ENCODE measurements around the gene MFSD11.

MFSD11 gene

GRCh38 chr17:76791053-76791980 lies 53.4 kb downstream of the MFSD11 start:
- TF ChIP-seq, protein P1, sequence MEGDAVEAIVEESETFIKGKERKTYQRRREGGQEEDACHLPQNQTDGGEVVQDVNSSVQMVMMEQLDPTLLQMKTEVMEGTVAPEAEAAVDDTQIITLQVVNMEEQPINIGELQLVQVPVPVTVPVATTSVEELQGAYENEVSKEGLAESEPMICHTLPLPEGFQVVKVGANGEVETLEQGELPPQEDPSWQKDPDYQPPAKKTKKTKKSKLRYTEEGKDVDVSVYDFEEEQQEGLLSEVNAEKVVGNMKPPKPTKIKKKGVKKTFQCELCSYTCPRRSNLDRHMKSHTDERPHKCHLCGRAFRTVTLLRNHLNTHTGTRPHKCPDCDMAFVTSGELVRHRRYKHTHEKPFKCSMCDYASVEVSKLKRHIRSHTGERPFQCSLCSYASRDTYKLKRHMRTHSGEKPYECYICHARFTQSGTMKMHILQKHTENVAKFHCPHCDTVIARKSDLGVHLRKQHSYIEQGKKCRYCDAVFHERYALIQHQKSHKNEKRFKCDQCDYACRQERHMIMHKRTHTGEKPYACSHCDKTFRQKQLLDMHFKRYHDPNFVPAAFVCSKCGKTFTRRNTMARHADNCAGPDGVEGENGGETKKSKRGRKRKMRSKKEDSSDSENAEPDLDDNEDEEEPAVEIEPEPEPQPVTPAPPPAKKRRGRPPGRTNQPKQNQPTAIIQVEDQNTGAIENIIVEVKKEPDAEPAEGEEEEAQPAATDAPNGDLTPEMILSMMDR (conservative IDR thresholded peaks at IDR 0.05; ENCODE audit: low read length): no peak
- peak; percentile 60 for DNase-seq (ENCODE audit: low read depth)
- H3K4me3 ChIP-seq (ENCODE audit: low read length): peak overlapping the region; percentile 22

- no peak overlapping the region for H3K4me3 ChIP-seq (ENCODE audit: low read length)
- no peak for DNase-seq (ENCODE audit: low read depth)
- TF ChIP-seq, protein P1 (conservative IDR thresholded peaks at IDR 0.05; ENCODE audit: low read length): no peak
Observed at GRCh38 chr17:76792348-76792747, 54.4 kb downstream of the MFSD11 start.

DNA sequence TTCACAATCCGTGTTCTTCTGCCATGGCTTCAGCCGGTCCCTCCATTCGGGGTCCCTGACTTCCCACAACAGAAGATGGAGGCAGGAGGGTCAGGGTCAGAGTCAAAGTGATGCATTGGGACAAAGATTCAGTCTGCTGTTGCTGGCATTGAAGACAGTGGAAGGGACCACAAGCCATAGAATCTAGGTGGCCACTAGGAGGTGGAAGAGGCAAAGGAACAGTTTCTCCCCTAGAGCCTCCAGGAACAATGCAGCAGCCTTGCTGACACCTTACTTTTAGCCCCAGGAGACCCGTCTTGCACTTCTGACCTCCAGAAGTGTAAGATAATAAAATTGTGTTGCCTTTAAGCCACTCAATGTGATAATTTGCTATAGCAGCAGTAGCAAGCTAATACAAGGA lies 55.9 kb downstream of the MFSD11 start:
- DNase-seq (ENCODE audit: low read depth): peak; percentile 23
- TF ChIP-seq, protein P1 (conservative IDR thresholded peaks at IDR 0.05; ENCODE audit: low read length): peak; percentile 52

DNA sequence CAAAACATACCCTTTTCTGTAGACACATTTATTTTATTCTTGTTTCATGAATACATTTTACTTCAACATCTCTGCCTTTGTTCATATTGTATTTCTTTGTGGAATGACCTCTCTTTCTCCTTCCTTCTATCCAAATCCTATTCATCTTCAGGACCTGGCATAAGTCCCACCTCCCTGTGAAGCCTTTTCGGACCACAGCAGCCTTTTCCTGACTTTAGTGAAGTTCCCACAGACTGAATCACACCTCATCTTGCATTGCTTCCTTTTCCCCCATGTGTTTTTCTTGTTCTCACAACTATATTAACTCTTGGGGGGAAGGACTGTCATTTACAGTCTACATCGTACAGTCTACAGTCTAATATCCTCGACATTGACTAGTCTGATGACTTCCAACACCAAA lies 58.2 kb downstream of the MFSD11 start:
- no peak for DNase-seq (ENCODE audit: low read depth)
- H3K4me3 ChIP-seq (ENCODE audit: low read length): no peak overlapping the region
- TF ChIP-seq, protein P1 (conservative IDR thresholded peaks at IDR 0.05; ENCODE audit: low read length): no peak

More for the DNA sequence above, 55.9 kb downstream of the MFSD11 start:
- H3K4me3 ChIP-seq (ENCODE audit: low read length): no peak overlapping the region

GRCh38 chr17:76797241-76797840 lies 59.4 kb downstream of the MFSD11 start:
- no peak for DNase-seq (ENCODE audit: low read depth)
- TF ChIP-seq, protein P1 (conservative IDR thresholded peaks at IDR 0.05; ENCODE audit: low read length): no peak
- H3K4me3 ChIP-seq (ENCODE audit: low read length): no peak overlapping the region

DNA sequence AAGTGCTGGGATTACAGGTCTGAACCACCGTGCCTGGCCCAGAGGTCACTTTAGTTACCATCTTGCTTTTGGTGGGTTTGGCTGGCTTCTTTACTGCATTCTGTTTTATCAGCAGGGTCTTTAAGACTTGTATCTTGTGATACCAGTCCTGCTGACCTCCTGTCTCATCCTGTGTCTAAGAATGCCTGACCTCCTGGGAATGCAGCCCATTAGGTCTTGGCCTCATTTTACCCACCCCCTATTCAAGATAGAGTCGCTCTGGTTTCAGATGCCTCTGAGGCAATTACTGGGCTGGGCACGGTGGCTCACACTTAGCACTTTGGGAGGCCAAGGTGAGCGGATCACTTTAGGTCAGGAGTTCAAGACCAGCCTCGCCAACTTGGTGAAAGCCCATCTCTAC lies 63.8 kb downstream of the MFSD11 start:
- no peak overlapping the region for H3K4me3 ChIP-seq (ENCODE audit: low read length)
- no peak for DNase-seq (ENCODE audit: low read depth)
- TF ChIP-seq, protein P1 (conservative IDR thresholded peaks at IDR 0.05; ENCODE audit: low read length): no peak
